Posterior cingulate gyrus (tissue), 11 donors: ENCODE results near the gene TOP1.

Experiments
- DNase-seq, 10 donors: peaks; one replicate each; pipeline versions ENCODE4 v3.0.0 to v3.0.0-alpha.2; 2020 to 2021; ENCODE audit warnings: mixed read lengths in 3 of 10
- intact Hi-C: fragments of 100-400 bp; cut with DNase I; formaldehyde crosslinking; loops from one replicate; pipeline ENCODE4 v1.15.1; 2023

The TOP1 gene

DNA sequence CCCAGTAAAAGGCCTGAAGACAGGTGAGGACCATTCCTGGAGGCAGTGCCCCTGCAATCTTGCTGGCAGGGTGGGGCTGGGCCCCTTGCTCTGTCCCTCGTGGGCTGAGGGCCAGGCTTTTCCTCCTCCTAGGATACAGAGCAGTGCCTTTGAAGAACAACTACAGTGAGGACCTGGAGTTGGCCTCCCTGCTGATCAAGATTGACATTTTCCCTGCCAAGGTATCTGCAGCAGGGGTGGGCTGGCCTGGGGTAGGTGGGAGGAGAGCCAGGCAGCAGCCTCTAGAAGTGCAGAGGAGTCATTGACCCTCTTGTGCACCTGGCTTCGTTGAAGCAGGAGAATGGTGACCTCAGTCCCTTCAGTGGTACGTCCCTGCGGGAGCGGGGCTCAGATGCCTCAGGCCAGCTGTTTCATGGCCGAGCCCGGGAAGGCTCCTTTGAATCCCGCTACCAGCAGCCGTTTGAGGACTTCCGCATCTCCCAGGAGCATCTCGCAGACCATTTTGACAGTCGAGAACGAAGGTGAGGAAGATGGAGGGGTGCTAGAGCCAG, 145.2 kb downstream of the TOP1 start:
- intact Hi-C loops = loop anchor here (1.0 to 5.0 kb wide), 4 partner anchors 58 to 238 kb away; partner anchors contain the start of gene LPIN3
- DNase-seq = peak in 5 of 10 donors; percentile 7 to 68 (median 14)
